IPS DF 4.7 (cell line): Measurements from ENCODE around the gene PRKACA.
"Not testable (repeated sequence)": the region's sequence is repeated elsewhere in the genome, so short reads cannot be mapped to it uniquely, and the experiment has no call there.

Source experiments
- DNase-seq: peaks from one replicate; pipeline ENCODE4 v3.0.0-alpha.2; 2013; ENCODE audit warnings: low spot score; ENCODE audit errors: extremely low read depth

Gene PRKACA

GRCh38 chr19:14051980-14052379 is 65.6 kb downstream of the PRKACA start:
- DNase-seq = no peak

GRCh38 chr19:14050961-14051360 is 66.6 kb downstream of the PRKACA start:
- DNase-seq = not testable (repeated sequence)

GRCh38 chr19:14050512-14050911 is 67.0 kb downstream of the PRKACA start:
- DNase-seq = no peak

- DNase-seq = no peak
Observed at GRCh38 chr19:14048443-14049153, 69.0 kb downstream of the PRKACA start.

GRCh38 chr19:14047866-14048265 is 69.7 kb downstream of the PRKACA start:
- DNase-seq = not testable (repeated sequence)

- not testable (repeated sequence) for DNase-seq
Observed at GRCh38 chr19:14042659-14043608, 74.6 kb downstream of the PRKACA start.
